Right lobe of liver (tissue), 6 donors: Measurements from ENCODE around the gene TRIM2. TPM values are rescaled to one million over a fixed set of nuclear protein-coding genes. Genes with fewer than 3 reads are reported as not detected.
A peak's percentile ranks its signal among the peaks of the same experiment; 100 is the strongest.

Experiments
- ATAC-seq, 4 donors: fragments of 200-7000 bp; cut with Tn5 transposase; one replicate each; pipeline ENCODE4 v1.9.1; 2020; ENCODE audit warnings: mild to moderate bottlenecking in 4 of 4, moderate library complexity in 4 of 4
- DNase-seq, 3 donors: peaks; one replicate each; pipeline ENCODE4 v3.0.0-alpha.2; 2020
- H3K27ac ChIP-seq, 3 donors: fragments of 200-600 bp; one replicate each; pipeline ENCODE4 v1.8.0; 2022
- H3K27me3 ChIP-seq, 2 donors: fragments of 200-600 bp; one replicate each; pipeline ENCODE4 v1.8.0; 2022
- H3K36me3 ChIP-seq, 4 donors: fragments of 200-600 bp; sonication (generic) in 1 of 4; one replicate each; pipeline versions ENCODE4 v1.5.1 to v1.8.0; 2017 to 2022; ENCODE audit warnings: control low read depth in 1 of 4
- H3K4me1 ChIP-seq, 4 donors: fragments of 200-600 bp; sonication (generic) in 1 of 4; one replicate each; pipeline versions ENCODE4 v1.5.1 to v1.8.0; 2017 to 2022; ENCODE audit warnings: control low read depth in 1 of 4
- H3K4me3 ChIP-seq, 3 donors: fragments of 200-600 bp; one replicate each; pipeline ENCODE4 v1.8.0; 2022
- H3K9me3 ChIP-seq, 4 donors: fragments of 200-600 bp; sonication (generic) in 1 of 4; one replicate each; pipeline versions ENCODE4 v1.5.1 to v1.8.0; 2017 to 2022; ENCODE audit warnings: control low read depth in 1 of 4
- CTCF ChIP-seq, 4 donors: fragments of 200-600 bp in 3 of 4; fragments of 450-650 bp in 1 of 4; IDR thresholded peaks; one replicate each; pipeline versions ENCODE4 v1.5.1 to v1.8.0; 2016 to 2022; ENCODE audit warnings: antibody characterized with exemption in 4 of 4, mild to moderate bottlenecking in 2 of 4
- POLR2A ChIP-seq: fragments of 450-650 bp; IDR thresholded peaks from one replicate; pipeline ENCODE4 v1.6.1; 2017; ENCODE audit warnings: antibody characterized with exemption, mild to moderate bottlenecking
- WGBS: methylation state at CpG from one replicate; pipeline ENCODE4 v1.1.6; 2018; ENCODE audit warnings: low coverage, low lambda C conversion rate; ENCODE audit not compliant: insufficient coverage; ENCODE audit errors: missing lambda C conversion rate; 5-methylcytosine and 5-hydroxymethylcytosine counted together
- intact Hi-C, 2 donors: fragments of 100-400 bp; cut with DNase I; formaldehyde crosslinking; loops; one replicate each; pipeline versions ENCODE4 v1.11.2 to v1.14.1; 2022
- small RNA-seq, 2 experiments: library from RNA; depleted of rRNA; stranded (forward); fragments of <200 nt; gene quantifications; one replicate each; pipeline ENCODE3, GENCODE V24; 2016
- total RNA-seq, 6 experiments: library from RNA; depleted of rRNA in 2 of 6; stranded (reverse); fragments of >200 nt in 2 of 6; fragmentation: NEBNext Ultra II Directional in 3 of 6; extraction: Animal tissue kit (Norgen Biotek cat#: 25700) in 3 of 6; gene quantifications; one replicate each; pipeline versions ENCODE4 v1.1.0 to v1.2.4, GENCODE V29; 2016 to 2023
- donor health status: DM: no; HTN: yes; CAD: no.
- donor health status: DM: no; HTN: no; CAD: no.
- donor health status: DM: no; HTN: no; CAD: no.
- donor health status: DM: no; HTN: yes; CAD: no.
- donor health status: DM: no; HTN: yes; CAD: no.

The TRIM2 gene
- total RNA-seq, 6 experiments from 2014 or later, result 8.9 to 17.5 (median 10.0) TPM

- no peak for TF ChIP-seq POLR2A
- TF ChIP-seq CTCF (IDR thresholded peaks at IDR 0.05), result no peak
- intact Hi-C loops, result no loop called here
- Histone ChIP-seq H3K4me3 (no peak overlapping the region), H3K9me3 (no peaks in the 10 kb centered on the region), H3K36me3 (no peaks in the 10 kb centered on the region), H3K27ac (no peak overlapping the region), H3K27me3 (no peaks in the 10 kb centered on the region), H3K4me1 (no peaks in the 10 kb centered on the region)
- 54% methylated on average over 2 of the region's 2 CpGs for WGBS
- ATAC-seq, result peak; percentile 55 to 97 (median 79)
- DNase-seq, result no peak
These were observed 181.5 kb downstream of the TRIM2 start for GRCh38 chr4:153385784-153386183.

GRCh38 chr4:153387981-153388380, 183.7 kb downstream of the TRIM2 start:
- Histone ChIP-seq H3K4me3 (no peak overlapping the region), H3K9me3 (no peaks in the 10 kb centered on the region), H3K36me3 (no peaks in the 10 kb centered on the region), H3K27me3 (no peaks in the 10 kb centered on the region), H3K27ac (no peak overlapping the region), H3K4me1 (no peaks in the 10 kb centered on the region)
- DNase-seq (no peak), ATAC-seq (no peak)
- no peak for TF ChIP-seq POLR2A
- TF ChIP-seq CTCF (IDR thresholded peaks at IDR 0.05), result no peak
- WGBS, result 92% methylated on average over 4 of the region's 4 CpGs
- intact Hi-C loops, result no loop called here

Small RNA genes within 50 kb of the gene (small RNA-seq; reads per million reads assigned to genes)
- gene RF00019, result 0 reads per million in 2 experiments
- gene RN7SL419P, result 0 reads per million in 2 experiments
- 0 reads per million in 2 experiments for gene RNU6-1196P

Other genes with a start within 250 kb of the TRIM2 start
- gene MND1, start 140.2 kb downstream of the TRIM2 start, total RNA-seq, result 1 to 10 TPM in 2 of 6 experiments, under 1 TPM in 3, not detected in 1; 0.22 to 1.8 (median 0.86) TPM